ENCODE data around the gene CCDC170. TPM values are rescaled to one million over a fixed set of nuclear protein-coding genes. Genes with fewer than 3 reads are reported as not detected.

Gene CCDC170
- total RNA-seq, 4 donors from 2014 or later, result 1.5 to 6.2 (median 5.2) TPM; not detected in 1

GRCh38 chr6:151635741-151636140 is 141.9 kb downstream of the CCDC170 start:
- Histone ChIP-seq H3K27me3 (no peaks in the 10 kb centered on the region), H3K9me3 (no peaks in the 10 kb centered on the region), H3K4me1 (no peaks in the 10 kb centered on the region), H3K36me3 (no peaks in the 10 kb centered on the region), H3K27ac (no peak overlapping the region), H3K4me3 (no peak overlapping the region)
- in situ Hi-C loops (cut with MboI; ENCODE audit: low pct_ligation_motif_present in 1 of 4, low pct_unique_long_range_greater_than_20kb in 1 of 4, low sequenced_read_pairs in 3 of 4), result no loop called here
- intact Hi-C loops (cut with DNase I; ENCODE audit: low total_unique reads), result no loop called here
- TF ChIP-seq, protein P1, sequence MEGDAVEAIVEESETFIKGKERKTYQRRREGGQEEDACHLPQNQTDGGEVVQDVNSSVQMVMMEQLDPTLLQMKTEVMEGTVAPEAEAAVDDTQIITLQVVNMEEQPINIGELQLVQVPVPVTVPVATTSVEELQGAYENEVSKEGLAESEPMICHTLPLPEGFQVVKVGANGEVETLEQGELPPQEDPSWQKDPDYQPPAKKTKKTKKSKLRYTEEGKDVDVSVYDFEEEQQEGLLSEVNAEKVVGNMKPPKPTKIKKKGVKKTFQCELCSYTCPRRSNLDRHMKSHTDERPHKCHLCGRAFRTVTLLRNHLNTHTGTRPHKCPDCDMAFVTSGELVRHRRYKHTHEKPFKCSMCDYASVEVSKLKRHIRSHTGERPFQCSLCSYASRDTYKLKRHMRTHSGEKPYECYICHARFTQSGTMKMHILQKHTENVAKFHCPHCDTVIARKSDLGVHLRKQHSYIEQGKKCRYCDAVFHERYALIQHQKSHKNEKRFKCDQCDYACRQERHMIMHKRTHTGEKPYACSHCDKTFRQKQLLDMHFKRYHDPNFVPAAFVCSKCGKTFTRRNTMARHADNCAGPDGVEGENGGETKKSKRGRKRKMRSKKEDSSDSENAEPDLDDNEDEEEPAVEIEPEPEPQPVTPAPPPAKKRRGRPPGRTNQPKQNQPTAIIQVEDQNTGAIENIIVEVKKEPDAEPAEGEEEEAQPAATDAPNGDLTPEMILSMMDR (IDR thresholded peaks at IDR 0.05), result no peak
- TF ChIP-seq POLR2AphosphoS5 (IDR thresholded peaks at IDR 0.05) (no peak), EP300 (IDR thresholded peaks at IDR 0.05; ENCODE audit: low read depth) (no peak), POLR2A (IDR thresholded peaks at IDR 0.05) (no peak)
- DNase-seq, result no peak
- 72 to 74% methylated on average over 3 of the region's 3 CpGs for WGBS, 2 donors (ENCODE audit: low coverage in 1 of 2)

DNA sequence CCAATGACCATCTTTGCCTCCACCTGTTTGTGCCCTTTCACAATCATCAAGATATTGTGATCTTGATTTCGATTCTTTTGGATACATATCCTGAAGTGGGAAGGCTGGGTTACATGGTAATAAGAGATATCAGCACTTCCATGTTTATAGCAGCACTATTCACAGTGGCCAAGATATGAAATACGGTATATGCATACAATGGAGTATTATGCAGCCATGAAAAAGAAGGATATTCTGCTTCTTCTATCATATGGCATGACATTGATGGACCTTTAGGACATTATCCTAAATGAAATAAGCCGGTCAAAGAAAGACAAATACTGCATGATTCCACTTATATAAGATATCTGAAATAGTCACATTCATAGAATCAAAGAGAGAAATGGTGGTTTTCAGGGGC is 144.0 kb downstream of the CCDC170 start:
- in situ Hi-C loops (cut with MboI; ENCODE audit: low pct_ligation_motif_present in 1 of 4, low pct_unique_long_range_greater_than_20kb in 1 of 4, low sequenced_read_pairs in 3 of 4), result no loop called here
- intact Hi-C loops (cut with DNase I; ENCODE audit: low total_unique reads), result no loop called here
- Histone ChIP-seq H3K36me3 (no peaks in the 10 kb centered on the region), H3K27me3 (no peaks in the 10 kb centered on the region), H3K4me3 (no peak overlapping the region), H3K4me1 (no peaks in the 10 kb centered on the region), H3K27ac (no peak overlapping the region), H3K9me3 (no peaks in the 10 kb centered on the region)
- no peak for TF ChIP-seq POLR2A (IDR thresholded peaks at IDR 0.05)
- TF ChIP-seq POLR2AphosphoS5 (IDR thresholded peaks at IDR 0.05), result no peak
- no peak for TF ChIP-seq EP300 (IDR thresholded peaks at IDR 0.05; ENCODE audit: low read depth)
- TF ChIP-seq, protein P1 (IDR thresholded peaks at IDR 0.05), result no peak
- WGBS, 2 donors (ENCODE audit: low coverage in 1 of 2), result 81 to 96% methylated on average over 3 of the region's 3 CpGs
- DNase-seq, result no peak

GRCh38 chr6:151639750-151640149 is 145.9 kb downstream of the CCDC170 start:
- no peaks in the 10 kb centered on the region for H3K9me3 ChIP-seq
- in situ Hi-C loops (cut with MboI; ENCODE audit: low pct_ligation_motif_present in 1 of 4, low pct_unique_long_range_greater_than_20kb in 1 of 4, low sequenced_read_pairs in 3 of 4) (no loop called here), intact Hi-C loops (cut with DNase I; ENCODE audit: low total_unique reads) (no loop called here)
- WGBS, 2 donors (ENCODE audit: low coverage in 1 of 2), result 78% methylated on average over 1 of the region's 1 CpG; no CpG with 5 or more reads in 1 of the 2 donors
- no peak overlapping the region for H3K27ac ChIP-seq
- H3K4me3 ChIP-seq, result no peak overlapping the region
- H3K4me1 ChIP-seq, result no peaks in the 10 kb centered on the region
- TF ChIP-seq EP300 (IDR thresholded peaks at IDR 0.05; ENCODE audit: low read depth) (no peak), POLR2AphosphoS5 (IDR thresholded peaks at IDR 0.05) (no peak), POLR2A (IDR thresholded peaks at IDR 0.05) (no peak)
- TF ChIP-seq, protein P1 (IDR thresholded peaks at IDR 0.05), result no peak
- DNase-seq, result no peak
- no peaks in the 10 kb centered on the region for H3K27me3 ChIP-seq
- no peaks in the 10 kb centered on the region for H3K36me3 ChIP-seq

GRCh38 chr6:151641028-151641427 is 147.2 kb downstream of the CCDC170 start:
- Histone ChIP-seq H3K36me3 (no peaks in the 10 kb centered on the region), H3K4me3 (no peak overlapping the region), H3K27me3 (no peaks in the 10 kb centered on the region), H3K27ac (no peak overlapping the region), H3K4me1 (no peaks in the 10 kb centered on the region), H3K9me3 (no peaks in the 10 kb centered on the region)
- intact Hi-C loops (cut with DNase I; ENCODE audit: low total_unique reads), result no loop called here
- WGBS, 2 donors (ENCODE audit: low coverage in 1 of 2), result 41 to 77% methylated on average over 2 to 3 of the region's 3 CpGs
- in situ Hi-C loops (cut with MboI; ENCODE audit: low pct_ligation_motif_present in 1 of 4, low pct_unique_long_range_greater_than_20kb in 1 of 4, low sequenced_read_pairs in 3 of 4), result no loop called here
- no peak for DNase-seq
- TF ChIP-seq POLR2AphosphoS5 (IDR thresholded peaks at IDR 0.05) (no peak), POLR2A (IDR thresholded peaks at IDR 0.05) (no peak), EP300 (IDR thresholded peaks at IDR 0.05; ENCODE audit: low read depth) (no peak)
- TF ChIP-seq, protein P1 (IDR thresholded peaks at IDR 0.05), result no peak
